ENCODE data around the gene TMEM231.
"Not testable (repeated sequence)": the region's sequence is repeated elsewhere in the genome, so short reads cannot be mapped to it uniquely, and the experiment has no call there.

TMEM231 gene

GRCh38 chr16:75546293-75546692 is 9.8 kb downstream of the TMEM231 start:
- H3K4me1 ChIP-seq (ENCODE audit: control insufficient read depth, insufficient read depth, low read length): no peaks in the 10 kb centered on the region

GRCh38 chr16:75545879-75546278 is 10.2 kb downstream of the TMEM231 start:
- not testable (repeated sequence) for H3K9me3 ChIP-seq (ENCODE audit: control insufficient read depth, insufficient read depth, low read length); H3K36me3 ChIP-seq (ENCODE audit: control insufficient read depth, insufficient read depth, low read length); DNase-seq (ENCODE audit: low read depth, low spot score); H3K27ac ChIP-seq (ENCODE audit: low read length); H3K4me1 ChIP-seq (ENCODE audit: control insufficient read depth, insufficient read depth, low read length); H3K4me3 ChIP-seq (ENCODE audit: low read length); H3K27me3 ChIP-seq (ENCODE audit: control insufficient read depth, insufficient read depth, low read length)
- WGBS (ENCODE audit: insufficient coverage, insufficient read length): no CpG with 5 or more reads among the region's 1 CpG

More at GRCh38 chr16:75546293-75546692, 9.8 kb downstream of the TMEM231 start:
- Histone ChIP-seq H3K27ac (ENCODE audit: low read length) (no peak overlapping the region), H3K36me3 (ENCODE audit: control insufficient read depth, insufficient read depth, low read length) (peaks cover 2% of the 10 kb centered on the region; the same call in 1 of the 2 replicates), H3K27me3 (ENCODE audit: control insufficient read depth, insufficient read depth, low read length) (no peaks in the 10 kb centered on the region), H3K4me3 (ENCODE audit: low read length) (no peak overlapping the region), H3K9me3 (ENCODE audit: control insufficient read depth, insufficient read depth, low read length) (no peaks in the 10 kb centered on the region)
- no CpG with 5 or more reads among the region's 7 CpGs for WGBS (ENCODE audit: insufficient coverage, insufficient read length)
- DNase-seq (ENCODE audit: low read depth, low spot score): no peak

- not testable (repeated sequence) for H3K4me1 ChIP-seq (ENCODE audit: control insufficient read depth, insufficient read depth, low read length); H3K4me3 ChIP-seq (ENCODE audit: low read length); DNase-seq (ENCODE audit: low read depth, low spot score); H3K27ac ChIP-seq (ENCODE audit: low read length); H3K9me3 ChIP-seq (ENCODE audit: control insufficient read depth, insufficient read depth, low read length); H3K27me3 ChIP-seq (ENCODE audit: control insufficient read depth, insufficient read depth, low read length); H3K36me3 ChIP-seq (ENCODE audit: control insufficient read depth, insufficient read depth, low read length)
- WGBS (ENCODE audit: insufficient coverage, insufficient read length): no CpG with 5 or more reads among the region's 8 CpGs
Measured at GRCh38 chr16:75542462-75542861, 13.6 kb downstream of the TMEM231 start.

GRCh38 chr16:75541236-75541635 is 14.8 kb downstream of the TMEM231 start:
- H3K4me1 ChIP-seq (ENCODE audit: control insufficient read depth, insufficient read depth, low read length): no peaks in the 10 kb centered on the region
- no peak for DNase-seq (ENCODE audit: low read depth, low spot score)
- no peak overlapping the region for H3K4me3 ChIP-seq (ENCODE audit: low read length)
- peaks cover 2% of the 10 kb centered on the region; the same call in 1 of the 2 replicates for H3K36me3 ChIP-seq (ENCODE audit: control insufficient read depth, insufficient read depth, low read length)
- no CpG with 5 or more reads among the region's 5 CpGs for WGBS (ENCODE audit: insufficient coverage, insufficient read length)
- H3K9me3 ChIP-seq (ENCODE audit: control insufficient read depth, insufficient read depth, low read length): no peaks in the 10 kb centered on the region
- no peaks in the 10 kb centered on the region for H3K27me3 ChIP-seq (ENCODE audit: control insufficient read depth, insufficient read depth, low read length)
- no peak overlapping the region for H3K27ac ChIP-seq (ENCODE audit: low read length)

GRCh38 chr16:75538882-75539565 is 17.0 kb downstream of the TMEM231 start:
- no CpG with 5 or more reads among the region's 10 CpGs for WGBS (ENCODE audit: insufficient coverage, insufficient read length)
- not testable (repeated sequence) for H3K27ac ChIP-seq (ENCODE audit: low read length); H3K36me3 ChIP-seq (ENCODE audit: control insufficient read depth, insufficient read depth, low read length); H3K9me3 ChIP-seq (ENCODE audit: control insufficient read depth, insufficient read depth, low read length); DNase-seq (ENCODE audit: low read depth, low spot score); H3K27me3 ChIP-seq (ENCODE audit: control insufficient read depth, insufficient read depth, low read length); H3K4me3 ChIP-seq (ENCODE audit: low read length); H3K4me1 ChIP-seq (ENCODE audit: control insufficient read depth, insufficient read depth, low read length)

GRCh38 chr16:75537776-75538175 is 18.3 kb downstream of the TMEM231 start:
- no peak for DNase-seq (ENCODE audit: low read depth, low spot score)
- no peaks in the 10 kb centered on the region for H3K9me3 ChIP-seq (ENCODE audit: control insufficient read depth, insufficient read depth, low read length)
- H3K4me3 ChIP-seq (ENCODE audit: low read length): no peak overlapping the region
- no CpG with 5 or more reads among the region's 4 CpGs for WGBS (ENCODE audit: insufficient coverage, insufficient read length)
- H3K4me1 ChIP-seq (ENCODE audit: control insufficient read depth, insufficient read depth, low read length): no peaks in the 10 kb centered on the region
- no peak overlapping the region for H3K27ac ChIP-seq (ENCODE audit: low read length)
- H3K36me3 ChIP-seq (ENCODE audit: control insufficient read depth, insufficient read depth, low read length): peaks cover 2% of the 10 kb centered on the region; the same call in 1 of the 2 replicates
- H3K27me3 ChIP-seq (ENCODE audit: control insufficient read depth, insufficient read depth, low read length): no peaks in the 10 kb centered on the region

- H3K27me3 ChIP-seq (ENCODE audit: control insufficient read depth, insufficient read depth, low read length): no peaks in the 10 kb centered on the region
- no peak within 1 kb of the TSS for H3K27ac ChIP-seq (ENCODE audit: low read length)
- no peaks in the 10 kb centered on the region for H3K4me1 ChIP-seq (ENCODE audit: control insufficient read depth, insufficient read depth, low read length)
- H3K36me3 ChIP-seq (ENCODE audit: control insufficient read depth, insufficient read depth, low read length): no peaks in the 10 kb centered on the region
- no peak for DNase-seq (ENCODE audit: low read depth, low spot score)
- no peaks in the 10 kb centered on the region for H3K9me3 ChIP-seq (ENCODE audit: control insufficient read depth, insufficient read depth, low read length)
- WGBS (ENCODE audit: insufficient coverage, insufficient read length): no CpG with 5 or more reads among the region's 7 CpGs
- H3K4me3 ChIP-seq (ENCODE audit: low read length): no peak within 1 kb of the TSS; the same call in 1 of the 2 replicates
Measured at GRCh38 chr16:75535901-75536300, 20.2 kb downstream of the TMEM231 start, which contains the start of gene CHST5. CHST5 (minus strand) TSS chr16:75536108; CDS start chr16:75530384, 5,724 bp downstream.

- no peaks in the 10 kb centered on the region for H3K4me1 ChIP-seq (ENCODE audit: control insufficient read depth, insufficient read depth, low read length)
- H3K4me3 ChIP-seq (ENCODE audit: low read length): no peak overlapping the region; the same call in 1 of the 2 replicates
- no peaks in the 10 kb centered on the region for H3K9me3 ChIP-seq (ENCODE audit: control insufficient read depth, insufficient read depth, low read length)
- WGBS (ENCODE audit: insufficient coverage, insufficient read length): no CpG with 5 or more reads among the region's 34 CpGs
- no peaks in the 10 kb centered on the region for H3K27me3 ChIP-seq (ENCODE audit: control insufficient read depth, insufficient read depth, low read length)
- H3K36me3 ChIP-seq (ENCODE audit: control insufficient read depth, insufficient read depth, low read length): no peaks in the 10 kb centered on the region
- no peak overlapping the region for H3K27ac ChIP-seq (ENCODE audit: low read length)
- no peak for DNase-seq (ENCODE audit: low read depth, low spot score)
Measured at GRCh38 chr16:75535211-75535843, 20.7 kb downstream of the TMEM231 start.

GRCh38 chr16:75534560-75535205 is 21.4 kb downstream of the TMEM231 start:
- no peak for DNase-seq (ENCODE audit: low read depth, low spot score)
- H3K4me1 ChIP-seq (ENCODE audit: control insufficient read depth, insufficient read depth, low read length): no peaks in the 10 kb centered on the region
- WGBS (ENCODE audit: insufficient coverage, insufficient read length): no CpG with 5 or more reads among the region's 19 CpGs
- H3K27ac ChIP-seq (ENCODE audit: low read length): no peak overlapping the region
- no peaks in the 10 kb centered on the region; the same call in 1 of the 2 replicates for H3K36me3 ChIP-seq (ENCODE audit: control insufficient read depth, insufficient read depth, low read length)
- no peaks in the 10 kb centered on the region for H3K27me3 ChIP-seq (ENCODE audit: control insufficient read depth, insufficient read depth, low read length)
- H3K4me3 ChIP-seq (ENCODE audit: low read length): no peak overlapping the region
- no peaks in the 10 kb centered on the region for H3K9me3 ChIP-seq (ENCODE audit: control insufficient read depth, insufficient read depth, low read length)

GRCh38 chr16:75532791-75533190 is 23.3 kb downstream of the TMEM231 start:
- no peak overlapping the region for H3K4me3 ChIP-seq (ENCODE audit: low read length)
- no peaks in the 10 kb centered on the region; the same call in 1 of the 2 replicates for H3K4me1 ChIP-seq (ENCODE audit: control insufficient read depth, insufficient read depth, low read length)
- H3K27ac ChIP-seq (ENCODE audit: low read length): no peak overlapping the region
- H3K36me3 ChIP-seq (ENCODE audit: control insufficient read depth, insufficient read depth, low read length): no peaks in the 10 kb centered on the region; the same call in 1 of the 2 replicates
- WGBS (ENCODE audit: insufficient coverage, insufficient read length): no CpG with 5 or more reads among the region's 2 CpGs
- DNase-seq (ENCODE audit: low read depth, low spot score): no peak
- H3K27me3 ChIP-seq (ENCODE audit: control insufficient read depth, insufficient read depth, low read length): no peaks in the 10 kb centered on the region
- H3K9me3 ChIP-seq (ENCODE audit: control insufficient read depth, insufficient read depth, low read length): no peaks in the 10 kb centered on the region
